HG03280 (cell line): ENCODE measurements around the gene SLC1A1.
"Not testable (repeated sequence)": the region's sequence is repeated elsewhere in the genome, so short reads cannot be mapped to it uniquely, and the experiment has no call there.

ENCODE experiments used
- ATAC-seq: cut with Tn5 transposase; IDR thresholded peaks from one replicate; pipeline ENCODE4 v1.9.1; 2021; ENCODE audit warnings: mild to moderate bottlenecking, moderate library complexity; ENCODE audit not compliant: unreplicated experiment

SLC1A1 gene

GRCh38 chr9:4574657-4575243 is 84.5 kb downstream of the SLC1A1 start:
- no peak for ATAC-seq

- ATAC-seq: no peak
Observed at GRCh38 chr9:4575997-4576396, 85.7 kb downstream of the SLC1A1 start.

- ATAC-seq: no peak
Observed at GRCh38 chr9:4576448-4576847, 86.2 kb downstream of the SLC1A1 start.

- ATAC-seq: no peak
Observed at GRCh38 chr9:4579001-4579400, 88.7 kb downstream of the SLC1A1 start.

GRCh38 chr9:4581035-4581760 is 90.9 kb downstream of the SLC1A1 start:
- no peak for ATAC-seq

- no peak for ATAC-seq
Observed at GRCh38 chr9:4581861-4582565, 91.7 kb downstream of the SLC1A1 start.

GRCh38 chr9:4583001-4583400 is 92.7 kb downstream of the SLC1A1 start:
- ATAC-seq: no peak

GRCh38 chr9:4584636-4585035 is 94.4 kb downstream of the SLC1A1 start:
- no peak for ATAC-seq

GRCh38 chr9:4585135-4585534 is 94.9 kb downstream of the SLC1A1 start:
- ATAC-seq: no peak

GRCh38 chr9:4588721-4589120 is 98.5 kb downstream of the SLC1A1 start:
- ATAC-seq: no peak

GRCh38 chr9:4590430-4591122 is 100.3 kb downstream of the SLC1A1 start:
- ATAC-seq: no peak

GRCh38 chr9:4591123-4591500 is 100.8 kb downstream of the SLC1A1 start:
- ATAC-seq: no peak

GRCh38 chr9:4592295-4592694 is 102.0 kb downstream of the SLC1A1 start:
- no peak for ATAC-seq

- ATAC-seq: no peak
Observed at GRCh38 chr9:4592886-4593285, 102.6 kb downstream of the SLC1A1 start.

GRCh38 chr9:4594545-4594944 is 104.3 kb downstream of the SLC1A1 start:
- ATAC-seq: no peak

GRCh38 chr9:4594994-4595393 is 104.7 kb downstream of the SLC1A1 start:
- ATAC-seq: no peak

- ATAC-seq: peak; percentile 53
Observed at GRCh38 chr9:4596165-4596922, 106.1 kb downstream of the SLC1A1 start.

GRCh38 chr9:4600368-4600767 is 110.1 kb downstream of the SLC1A1 start:
- no peak for ATAC-seq

GRCh38 chr9:4603830-4604229 is 113.6 kb downstream of the SLC1A1 start:
- ATAC-seq: no peak

- peak; percentile 78 for ATAC-seq
Observed at GRCh38 chr9:4604678-4605095, 114.4 kb downstream of the SLC1A1 start.

GRCh38 chr9:4606033-4606432 is 115.8 kb downstream of the SLC1A1 start:
- ATAC-seq: not testable (repeated sequence)
